HG03025 (cell line): ENCODE results near the gene GRIP1.

Experiments used
- ATAC-seq: cut with Tn5 transposase; IDR thresholded peaks from one replicate; pipeline ENCODE4 v1.9.1; 2021; ENCODE audit warnings: mild to moderate bottlenecking, moderate library complexity; ENCODE audit not compliant: unreplicated experiment, low FRiP score

The GRIP1 gene

DNA sequence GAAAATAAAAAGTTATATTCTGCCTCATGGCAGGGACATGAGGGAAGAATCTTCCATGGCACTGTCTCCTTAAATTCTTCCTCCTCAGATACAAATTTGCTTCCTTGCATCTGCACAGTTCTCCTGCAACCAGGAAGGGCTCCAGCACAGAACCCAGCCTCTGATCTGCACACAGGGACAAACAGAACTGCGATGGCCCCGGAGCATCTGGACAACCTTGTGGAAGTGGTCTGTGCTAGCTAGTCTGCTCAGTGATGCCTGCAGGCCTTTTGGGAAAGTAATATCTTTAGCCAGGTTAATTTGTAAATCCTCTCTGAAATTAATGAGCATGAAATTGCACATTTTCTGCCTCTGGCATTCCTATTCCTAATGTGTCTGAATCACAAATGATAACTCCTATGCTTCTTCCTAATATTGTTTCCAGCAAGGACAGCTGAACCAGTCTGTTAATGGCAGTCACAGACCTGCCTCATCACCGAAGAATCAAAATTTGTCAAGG lies 74.8 kb downstream of the GRIP1 start:
- ATAC-seq = no peak

GRCh38 chr12:66603461-66603860 lies 75.4 kb downstream of the GRIP1 start:
- ATAC-seq = no peak

DNA sequence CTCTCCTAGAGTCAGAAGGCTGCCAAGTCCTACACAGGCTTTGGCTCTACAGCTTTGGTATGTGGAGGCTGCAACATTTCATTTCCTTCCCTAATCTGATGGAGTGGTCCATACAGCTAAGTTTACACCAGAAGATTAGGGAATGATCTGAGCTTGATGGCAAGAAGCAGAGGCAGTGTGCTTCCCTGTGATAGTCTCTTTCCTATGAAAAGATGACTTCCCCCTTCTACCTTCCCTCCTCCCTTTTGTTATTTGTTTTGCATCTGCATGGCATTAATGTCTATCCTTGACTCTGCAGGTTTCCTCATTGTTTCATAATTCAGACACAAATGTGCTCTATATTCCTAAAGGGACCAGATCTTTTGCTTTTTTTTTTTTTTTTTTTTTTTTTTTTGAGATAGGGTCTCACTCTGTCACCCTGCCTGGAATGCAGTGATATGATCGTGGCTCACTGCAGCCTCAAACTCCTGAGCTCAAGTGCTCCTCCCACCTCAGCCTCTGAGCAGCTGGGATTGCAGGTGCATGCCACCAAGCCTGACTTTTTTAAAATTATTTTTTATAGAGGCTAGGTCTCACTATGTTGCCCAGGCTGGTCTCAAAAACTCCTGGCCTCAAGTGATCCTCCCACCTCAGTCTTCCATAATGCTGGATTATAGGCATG lies 76.3 kb downstream of the GRIP1 start:
- no peak for ATAC-seq

DNA sequence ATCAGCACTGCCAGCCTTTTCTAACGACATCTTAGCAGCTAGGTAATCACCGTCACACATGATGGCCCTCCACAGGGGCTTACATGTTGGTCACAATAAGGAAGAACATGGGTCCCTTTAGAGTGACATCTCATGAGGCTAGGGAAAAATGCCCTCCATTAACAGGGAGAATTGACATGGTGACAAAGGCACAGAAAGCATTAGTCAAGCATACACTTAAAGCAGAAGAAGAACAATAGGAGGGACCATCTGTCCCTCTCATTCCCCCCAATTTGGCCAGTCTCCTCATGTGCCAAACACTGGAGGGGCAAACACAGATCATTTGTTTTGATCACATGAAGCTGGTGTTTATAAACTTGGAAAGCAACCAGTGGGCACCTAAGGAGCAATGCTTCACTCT lies 78.0 kb downstream of the GRIP1 start:
- no peak for ATAC-seq

GRCh38 chr12:66599816-66600215 lies 79.1 kb downstream of the GRIP1 start:
- no peak for ATAC-seq

DNA sequence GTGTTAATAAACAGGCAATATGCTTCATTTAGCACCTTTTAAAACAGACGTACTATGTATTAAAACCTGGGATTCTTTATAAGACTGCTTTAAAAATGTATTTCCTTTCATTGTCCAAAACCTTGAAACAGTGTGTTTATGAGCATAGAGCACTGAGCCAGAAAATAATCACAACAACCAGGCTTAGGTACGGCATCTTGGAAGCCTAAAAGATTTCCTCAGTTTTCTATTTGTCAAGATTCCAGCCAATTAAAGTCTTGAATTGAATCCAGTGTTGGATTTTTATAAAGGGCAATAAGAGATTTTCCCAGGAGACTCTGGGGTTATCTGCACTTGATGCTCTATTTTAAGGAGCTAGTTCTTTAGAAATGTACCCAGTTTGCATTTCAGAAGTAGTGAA lies 80.3 kb downstream of the GRIP1 start:
- ATAC-seq = no peak

GRCh38 chr12:66598079-66598478 lies 80.8 kb downstream of the GRIP1 start:
- ATAC-seq = no peak

DNA sequence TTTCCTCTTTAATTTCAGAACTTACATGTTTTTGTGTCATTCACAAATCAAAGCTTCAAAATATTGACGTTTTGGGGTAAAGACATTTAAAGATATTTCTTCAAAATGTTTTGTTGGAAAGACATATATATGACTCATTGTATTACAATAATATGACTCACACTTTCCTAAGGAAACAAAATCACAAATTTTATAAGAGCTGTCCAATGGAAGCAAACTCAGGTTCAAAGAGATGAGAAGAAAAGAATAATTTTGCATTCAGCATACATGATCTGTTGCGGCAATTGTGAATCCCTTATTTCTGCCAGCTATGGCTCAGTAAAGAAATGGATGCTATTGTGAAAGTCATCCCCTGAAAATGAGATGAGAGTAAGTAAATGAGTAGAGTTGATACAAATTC lies 82.7 kb downstream of the GRIP1 start:
- no peak for ATAC-seq

DNA sequence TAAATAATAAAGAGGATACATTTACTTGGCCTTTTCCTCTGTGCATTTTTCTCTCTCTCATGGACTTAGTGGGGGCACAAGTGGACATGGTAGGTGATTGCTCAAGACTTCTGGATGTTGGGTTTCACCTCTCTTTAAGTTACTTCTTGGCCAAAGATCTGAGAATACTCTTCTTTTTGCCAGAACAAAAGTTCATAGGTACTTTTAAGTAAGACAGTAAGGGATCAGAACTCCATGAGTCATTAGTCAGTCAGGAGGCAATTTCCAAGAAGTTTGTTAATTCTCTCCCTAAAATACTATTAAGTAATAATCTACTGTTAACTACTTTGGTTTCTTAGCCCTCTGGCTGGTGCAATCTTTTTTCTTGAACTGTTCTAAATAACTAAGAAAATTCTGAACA lies 84.2 kb downstream of the GRIP1 start:
- ATAC-seq = no peak

- no peak for ATAC-seq
These were observed 88.4 kb downstream of the GRIP1 start for GRCh38 chr12:66590275-66590985.

- ATAC-seq = no peak
These were observed 89.8 kb downstream of the GRIP1 start for GRCh38 chr12:66589095-66589494.

DNA sequence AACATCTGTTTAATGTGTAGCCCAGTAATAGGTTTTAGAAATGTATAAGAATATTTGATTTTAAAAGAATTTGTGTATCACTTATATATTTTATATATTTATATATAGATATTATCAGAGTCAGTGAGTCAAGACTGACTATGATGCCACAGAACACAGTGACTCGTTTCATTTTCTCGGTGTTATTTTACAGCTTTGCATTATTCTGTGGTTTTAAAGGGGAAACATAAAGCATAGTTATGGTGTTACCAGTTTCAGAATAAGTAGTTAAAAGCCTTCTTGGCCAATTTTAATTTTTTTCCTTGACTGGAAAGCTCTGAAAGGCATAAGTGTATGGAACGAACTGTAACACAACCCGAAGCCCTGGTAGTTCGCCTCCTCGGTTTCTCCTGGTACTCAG lies 91.0 kb downstream of the GRIP1 start:
- no peak for ATAC-seq

- no peak for ATAC-seq
These were observed 94.2 kb downstream of the GRIP1 start for GRCh38 chr12:66584673-66585072.

DNA sequence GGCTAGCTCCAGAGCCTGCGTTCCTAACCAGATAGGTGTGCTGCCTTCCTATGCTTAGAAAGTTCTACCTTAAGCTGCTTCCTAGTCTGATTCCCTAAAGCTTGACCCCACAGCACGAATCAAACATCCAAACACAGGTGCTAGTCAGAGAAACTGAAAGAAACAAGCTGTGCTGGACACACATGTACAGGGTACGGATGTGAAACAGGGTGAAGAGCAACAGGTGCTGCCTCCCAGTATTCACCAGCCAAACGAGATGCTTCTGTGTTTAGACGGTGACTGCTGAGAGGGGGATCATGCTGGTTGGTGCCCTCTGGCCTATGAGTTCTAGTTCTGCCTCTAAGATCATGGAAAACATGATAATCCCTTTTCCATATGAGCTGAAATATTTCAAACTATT lies 105.3 kb downstream of the GRIP1 start:
- no peak for ATAC-seq

DNA sequence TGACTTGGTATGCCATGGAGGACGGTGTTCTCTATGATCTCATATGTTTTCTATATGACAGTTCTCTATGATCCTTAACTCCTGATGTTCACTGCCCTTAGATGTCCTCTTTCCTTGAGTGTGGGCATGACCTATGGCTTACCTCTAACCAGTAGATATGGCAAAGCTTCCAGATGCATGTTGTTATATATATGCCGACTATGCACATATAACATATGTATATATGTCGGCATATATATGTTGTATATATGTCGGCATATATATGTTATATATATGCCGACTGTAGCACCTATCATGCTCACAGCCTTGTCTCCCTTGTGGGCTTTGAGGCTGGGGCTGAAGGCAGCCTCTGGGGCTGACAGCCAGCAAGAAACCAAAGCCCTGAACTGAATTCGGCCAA lies 106.0 kb downstream of the GRIP1 start:
- ATAC-seq = no peak

GRCh38 chr12:66571361-66571915 lies 107.4 kb downstream of the GRIP1 start:
- no peak for ATAC-seq

DNA sequence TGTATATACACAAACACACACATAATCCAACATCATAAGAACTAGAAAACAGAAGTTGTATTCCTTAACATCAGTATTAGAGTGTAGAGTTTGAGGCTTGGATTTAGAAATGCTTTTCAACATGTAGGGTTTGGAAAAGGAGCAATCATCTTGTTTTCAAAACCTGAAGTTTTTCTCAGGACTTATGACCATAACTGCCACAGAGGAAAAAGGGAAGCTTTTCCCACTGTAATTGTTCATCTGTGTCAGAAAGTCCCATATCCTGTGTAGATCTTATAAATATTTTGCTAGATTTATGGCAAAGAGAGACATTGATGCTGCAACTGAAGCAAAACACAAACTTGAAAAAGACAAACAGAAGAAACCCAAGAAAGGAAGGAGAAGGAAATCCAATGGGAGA lies 115.7 kb downstream of the GRIP1 start:
- no peak for ATAC-seq

DNA sequence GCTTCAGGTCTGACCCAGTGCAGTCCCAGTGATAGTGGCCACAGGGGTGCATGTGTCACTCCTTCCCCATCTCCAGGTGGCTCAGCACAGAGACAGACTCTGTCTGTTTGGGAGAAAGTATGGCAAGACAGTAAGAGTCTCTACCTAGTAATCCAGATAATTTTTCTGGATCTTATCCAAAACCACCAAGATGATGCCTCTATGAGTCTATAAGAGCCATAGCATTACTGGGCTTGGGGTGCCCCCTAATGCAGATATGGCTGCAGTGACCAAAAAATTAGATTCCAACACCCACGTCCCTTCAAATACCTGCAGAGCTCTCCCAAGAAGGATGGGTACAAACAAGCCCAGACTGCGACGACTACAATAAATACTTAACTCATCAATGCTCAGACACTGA lies 123.8 kb downstream of the GRIP1 start:
- no peak for ATAC-seq

DNA sequence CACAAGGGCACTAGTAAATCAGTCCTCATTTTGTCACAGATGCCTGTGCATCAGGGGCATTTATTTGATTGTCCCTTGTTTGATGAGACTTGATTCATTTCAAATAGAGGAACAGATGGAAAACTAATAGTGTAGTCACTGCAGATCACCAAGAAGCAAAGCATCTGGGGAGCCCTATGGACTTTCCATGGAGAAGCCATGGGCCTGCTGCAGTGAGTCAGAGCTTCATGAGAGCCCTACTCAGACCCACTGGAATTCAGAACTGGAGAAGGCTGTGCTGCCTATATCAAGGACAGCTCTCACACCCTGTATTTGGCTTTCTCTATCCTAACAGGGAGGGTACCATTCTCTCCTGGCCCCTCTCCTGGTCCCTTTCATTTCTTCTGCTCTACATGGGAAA lies 126.2 kb downstream of the GRIP1 start:
- ATAC-seq = no peak

GRCh38 chr12:66550626-66551025 lies 128.2 kb downstream of the GRIP1 start:
- no peak for ATAC-seq

- ATAC-seq = no peak
These were observed 129.9 kb downstream of the GRIP1 start for GRCh38 chr12:66549050-66549389.
